Endothelial cell of umbilical vein (primary cell): Measurements from ENCODE around the gene OR14A16. TPM values are rescaled to one million over a fixed set of nuclear protein-coding genes. Genes with fewer than 3 reads are reported as not detected.

Experiments
- BruUV-seq: library from RNA; stranded (reverse); fragments of 400-500 nt; replicated peaks from 2 replicates; lab custom pipeline; 2021; lab: Mats Ljungman, UMichigan
- CTCF ChIA-PET: fragments of 300-600, 350-600 bp; sonication (Branson Sonifier 250); formaldehyde crosslinking; loops from one replicate; lab custom pipeline; 2021; ENCODE audit warnings: antibody characterized with exemption, inconsistent platforms; lab: Charles Lee
- POLR2A ChIA-PET: fragments of 300-600, 350-600 bp; sonication (Branson Sonifier 250); formaldehyde crosslinking; loops from one replicate; lab custom pipeline; 2021; ENCODE audit warnings: antibody characterized with exemption, inconsistent platforms; lab: Charles Lee
- DNase-seq: peaks from one replicate; pipeline ENCODE4 v3.0.0-alpha.2; 2011; ENCODE audit warnings: low read depth, low spot score
- FAIRE-seq: peaks from 2 replicates; lab custom pipeline; 2011; peaks lifted over from hg19 to GRCh38; lab: Jason Lieb, UNC
- H2AFZ ChIP-seq: 2 replicates; pipeline ENCODE4 v1.6.0; 2012; ENCODE audit warnings: low read depth, low read length, control low read depth, inconsistent platforms
- H3K27ac ChIP-seq: 2 replicates; pipeline ENCODE4 v1.5.1; 2011; ENCODE audit warnings: low read depth, mild to moderate bottlenecking, control low read depth, low read length, moderate library complexity; ENCODE audit not compliant: insufficient read depth
- H3K27me3 ChIP-seq, 2 experiments: 2 replicates each; pipeline versions ENCODE4 v1.6.0 to v1.6.1; 2011; ENCODE audit warnings: low read length in 2 of 2, mixed read lengths in 1 of 2; ENCODE audit not compliant: control insufficient read depth in 2 of 2, insufficient read depth in 2 of 2
- H3K36me3 ChIP-seq, 2 experiments: 2 replicates in 1 of 2; 3 replicates in 1 of 2; pipeline ENCODE4 v1.5.1; 2011; ENCODE audit warnings: low read length in 2 of 2, mild to moderate bottlenecking in 1 of 2, moderate library complexity in 1 of 2; ENCODE audit not compliant: control insufficient read depth in 2 of 2, insufficient read depth in 2 of 2; ENCODE audit errors: extremely low read depth in 1 of 2
- H3K4me1 ChIP-seq: 3 replicates; pipeline ENCODE4 v1.5.1; 2011; ENCODE audit warnings: mild to moderate bottlenecking, low read length; ENCODE audit not compliant: control insufficient read depth, insufficient read depth; ENCODE audit errors: extremely low read depth
- H3K4me2 ChIP-seq: 2 replicates; pipeline ENCODE4 v1.6.1; 2011; ENCODE audit warnings: low read length, control low read depth, mixed read lengths; ENCODE audit not compliant: insufficient read depth
- H3K4me3 ChIP-seq, 3 experiments: fragments of 200-600 bp in 1 of 3; sonication (generic), shearing (Covaris generic) in 1 of 3; replicated peaks in 1 of 3; 2 replicates each; pipeline ENCODE4 v1.5.1; 2011 to 2016; ENCODE audit warnings: control low read depth in 3 of 3, low read length in 3 of 3, mild to moderate bottlenecking in 2 of 3, inconsistent platforms in 1 of 3, low read depth in 1 of 3, moderate library complexity in 1 of 3; ENCODE audit not compliant: insufficient read depth in 1 of 3
- H3K79me2 ChIP-seq: 2 replicates; pipeline ENCODE4 v1.6.0; 2012; ENCODE audit warnings: low read length, inconsistent platforms; ENCODE audit not compliant: control insufficient read depth, insufficient read depth
- H3K9ac ChIP-seq: replicated peaks from 2 replicates; pipeline ENCODE3; 2011; ENCODE audit warnings: low read length, control low read depth; ENCODE audit not compliant: insufficient read depth; ENCODE audit errors: extremely low read depth
- H3K9me1 ChIP-seq: replicated peaks from 3 replicates; pipeline ENCODE4 v1.6.0; 2011; ENCODE audit warnings: mild to moderate bottlenecking, low read length; ENCODE audit not compliant: control insufficient read depth, insufficient read depth; ENCODE audit errors: extremely low read depth
- H3K9me3 ChIP-seq: replicated peaks from 2 replicates; pipeline ENCODE4 v1.5.1; 2012; ENCODE audit warnings: low read length, inconsistent platforms; ENCODE audit not compliant: control insufficient read depth, insufficient read depth
- H4K20me1 ChIP-seq: replicated peaks from 2 replicates; pipeline ENCODE3; 2011; ENCODE audit warnings: mild to moderate bottlenecking, low read length; ENCODE audit not compliant: control insufficient read depth, insufficient read depth; ENCODE audit errors: extremely low read depth
- CTCF ChIP-seq, 2 donors: IDR thresholded peaks; 1 replicate in 1 of 2; 2 replicates in 1 of 2; pipeline ENCODE4 v1.5.1; 2011; ENCODE audit warnings: low read length in 2 of 2, mild to moderate bottlenecking in 2 of 2, moderate library complexity in 2 of 2, control low read depth in 1 of 2, inconsistent platforms in 1 of 2, low read depth in 1 of 2; ENCODE audit not compliant: insufficient read depth in 1 of 2; ENCODE audit errors: extremely low read depth in 1 of 2
- EZH2 ChIP-seq: IDR thresholded peaks from 2 replicates; pipeline ENCODE4 v1.6.1; 2012; ENCODE audit warnings: borderline replicate concordance, low read depth, mild to moderate bottlenecking, moderate library complexity, low read length, inconsistent platforms; ENCODE audit not compliant: severe bottlenecking
- FOS ChIP-seq: IDR thresholded peaks from 2 replicates; pipeline ENCODE4 v1.6.1; 2011; ENCODE audit warnings: mild to moderate bottlenecking, low read length, moderate library complexity, borderline replicate concordance; ENCODE audit not compliant: insufficient read depth
- GATA2 ChIP-seq: IDR thresholded peaks from 2 replicates; pipeline ENCODE4 v1.7.0; 2011; ENCODE audit warnings: low read depth, mild to moderate bottlenecking, moderate library complexity, mixed read lengths, low read length; ENCODE audit not compliant: insufficient read length, insufficient read depth
- JUN ChIP-seq: IDR thresholded peaks from 2 replicates; pipeline ENCODE4 v1.6.1; 2011; ENCODE audit warnings: borderline replicate concordance, low read depth; ENCODE audit not compliant: insufficient read length, insufficient read depth
- MAX ChIP-seq: IDR thresholded peaks from 2 replicates; pipeline ENCODE4 v1.6.1; 2011; ENCODE audit not compliant: insufficient read depth, insufficient read length
- MYC ChIP-seq: IDR thresholded peaks from one replicate; pipeline ENCODE4 v1.6.1; 2011; ENCODE audit warnings: mild to moderate bottlenecking, low read depth, low read length
- POLR2A ChIP-seq: IDR thresholded peaks from 2 replicates; pipeline ENCODE4 v1.6.1; 2012; ENCODE audit warnings: low read depth, mild to moderate bottlenecking, control low read depth, low read length
- POLR2AphosphoS5 ChIP-seq: IDR thresholded peaks from 2 replicates; pipeline ENCODE4 v1.6.1; 2012; ENCODE audit warnings: low read depth, mild to moderate bottlenecking, control low read depth, low read length, moderate library complexity; ENCODE audit not compliant: insufficient read depth
- dilution Hi-C: fragments of 300-500 bp; cut with MboI; formaldehyde crosslinking; loops from one replicate; pipeline ENCODE4 v1.15.0; 2019; ENCODE audit warnings: low sequenced_read_pairs; ENCODE audit not compliant: extremely low pct_ligation_motif_present
- intact Hi-C: fragments of 100-400 bp; cut with micrococcal nuclease; formaldehyde crosslinking; loops from one replicate; pipeline ENCODE4 v1.10.0; 2022
- polyA plus RNA-seq, 4 experiments: library from polyadenylated mRNA; depleted of rRNA in 3 of 4; stranded (reverse) in 3 of 4; unstranded in 1 of 4; fragments of >200 nt; gene quantifications; 2 replicates each; pipeline versions ENCODE4 v1.2.1 to v1.2.3, GENCODE V29; 2011 to 2012; ENCODE audit warnings: missing spikeins in 1 of 4
- total RNA-seq: library from RNA; stranded (reverse); gene quantifications from 2 replicates; pipeline ENCODE4 v1.2.3, GENCODE V29; 2021

OR14A16 gene
- total and polyA plus RNA-seq, 2 donors (not counting 3 experiments of a cell fraction or from before 2014, with no cell fraction given), result not detected

DNA sequence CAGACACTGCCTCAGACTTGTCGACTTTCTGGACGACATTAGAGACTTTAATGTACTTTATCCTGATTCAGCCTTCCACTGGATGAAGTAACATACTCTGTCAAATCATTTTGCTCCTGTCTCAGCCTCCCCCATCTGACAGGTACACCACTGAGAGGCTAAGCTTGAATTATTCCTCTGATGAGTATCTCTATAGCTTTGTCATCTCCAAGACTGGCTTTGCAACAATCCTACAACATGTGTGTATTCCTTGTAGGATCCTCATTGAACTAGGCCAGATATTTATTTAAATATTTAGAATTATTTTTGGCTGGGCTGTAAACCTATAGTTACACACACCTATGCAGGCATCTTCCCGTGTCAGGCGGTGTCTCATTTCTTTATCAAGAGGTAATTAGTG lies 32.0 kb upstream of the OR14A16 start:
- no peaks in the 10 kb centered on the region for H3K79me2 ChIP-seq
- TF ChIP-seq CTCF (IDR thresholded peaks at IDR 0.05; ENCODE audit: extremely low read depth in 1 of 2, insufficient read depth in 1 of 2, low read depth in 1 of 2, low read length in 2 of 2) (no peak), GATA2 (no peak), MYC (no peak), POLR2AphosphoS5 (no peak), FOS (no peak), EZH2 (no peak), JUN (no peak), POLR2A (no peak), MAX (no peak)
- BruUV-seq, result no TSS peak
- H4K20me1 ChIP-seq, result no peaks in the 10 kb centered on the region
- no peaks in the 10 kb centered on the region for H3K27me3 ChIP-seq
- peaks cover 2% of the 10 kb centered on the region for H3K9me3 ChIP-seq
- dilution Hi-C loops (no loop called here), intact Hi-C loops (no loop called here)
- no peak overlapping the region for H3K4me2 ChIP-seq
- no peaks in the 10 kb centered on the region for H3K4me1 ChIP-seq
- no peak overlapping the region for H3K27ac ChIP-seq
- DNase-seq (no peak), FAIRE-seq (no peak)
- ChIA-PET CTCF (no interaction called here), POLR2A (no interaction called here)
- H3K4me3 ChIP-seq, result no peak overlapping the region
- H3K9me1 ChIP-seq, result no peaks in the 10 kb centered on the region
- no peak overlapping the region for H3K9ac ChIP-seq
- H2AFZ ChIP-seq, result no peak overlapping the region
- H3K36me3 ChIP-seq, result no peaks in the 10 kb centered on the region
